ENCODE measurements around the gene MACROD2.

DNA sequence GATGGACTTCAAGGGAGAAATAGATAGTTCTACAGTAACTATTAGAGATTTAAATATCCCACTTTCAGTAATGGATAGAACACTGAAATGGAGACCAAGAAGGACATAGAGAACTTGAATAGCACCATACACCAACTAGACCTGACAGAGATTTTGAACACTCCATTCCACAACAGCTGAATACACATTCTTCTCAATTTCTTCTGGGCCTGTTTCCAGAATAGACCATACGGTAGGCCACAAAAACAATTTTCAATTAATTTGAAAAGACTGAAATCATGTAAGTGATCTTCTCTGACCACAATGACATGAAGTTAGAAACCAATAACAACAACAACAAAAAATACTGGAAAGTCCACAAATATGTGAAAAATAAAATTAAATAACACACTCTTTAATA, 1321.2 kb downstream of the MACROD2 start:
- TF ChIP-seq POLR2A (IDR thresholded peaks at IDR 0.05): no peak
- TF ChIP-seq, protein P1, sequence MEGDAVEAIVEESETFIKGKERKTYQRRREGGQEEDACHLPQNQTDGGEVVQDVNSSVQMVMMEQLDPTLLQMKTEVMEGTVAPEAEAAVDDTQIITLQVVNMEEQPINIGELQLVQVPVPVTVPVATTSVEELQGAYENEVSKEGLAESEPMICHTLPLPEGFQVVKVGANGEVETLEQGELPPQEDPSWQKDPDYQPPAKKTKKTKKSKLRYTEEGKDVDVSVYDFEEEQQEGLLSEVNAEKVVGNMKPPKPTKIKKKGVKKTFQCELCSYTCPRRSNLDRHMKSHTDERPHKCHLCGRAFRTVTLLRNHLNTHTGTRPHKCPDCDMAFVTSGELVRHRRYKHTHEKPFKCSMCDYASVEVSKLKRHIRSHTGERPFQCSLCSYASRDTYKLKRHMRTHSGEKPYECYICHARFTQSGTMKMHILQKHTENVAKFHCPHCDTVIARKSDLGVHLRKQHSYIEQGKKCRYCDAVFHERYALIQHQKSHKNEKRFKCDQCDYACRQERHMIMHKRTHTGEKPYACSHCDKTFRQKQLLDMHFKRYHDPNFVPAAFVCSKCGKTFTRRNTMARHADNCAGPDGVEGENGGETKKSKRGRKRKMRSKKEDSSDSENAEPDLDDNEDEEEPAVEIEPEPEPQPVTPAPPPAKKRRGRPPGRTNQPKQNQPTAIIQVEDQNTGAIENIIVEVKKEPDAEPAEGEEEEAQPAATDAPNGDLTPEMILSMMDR (IDR thresholded peaks at IDR 0.05): no peak
